Vagina (tissue), 2 donors: ENCODE measurements around the gene NADK2. TPM values are rescaled to one million over a fixed set of nuclear protein-coding genes. Genes with fewer than 3 reads are reported as not detected.
A peak's percentile ranks its signal among the peaks of the same experiment; 100 is the strongest.

Experiments
- DNase-seq, 2 donors: peaks; one replicate each; pipeline ENCODE4 v3.0.0-alpha.2; 2017; ENCODE audit errors: extremely low spot score in 2 of 2
- H3K27ac ChIP-seq: fragments of 200-600 bp; sonication (generic); one replicate; pipeline ENCODE4 v1.5.1; 2019
- H3K27me3 ChIP-seq: fragments of 200-600 bp; sonication (generic); one replicate; pipeline ENCODE4 v1.5.1; 2019
- H3K36me3 ChIP-seq, 2 donors: fragments of 200-600 bp; sonication (generic); one replicate each; pipeline ENCODE4 v1.5.1; 2017 to 2019
- H3K4me1 ChIP-seq: fragments of 200-600 bp; sonication (generic); one replicate; pipeline ENCODE4 v1.5.1; 2019
- H3K4me3 ChIP-seq, 2 donors: fragments of 200-600 bp; sonication (generic); 1 replicate in 1 of 2; 2 replicates in 1 of 2; pipeline ENCODE4 v1.5.1; 2016 to 2019
- H3K9me3 ChIP-seq: fragments of 200-600 bp; sonication (generic); one replicate; pipeline ENCODE4 v1.5.1; 2019
- POLR2A ChIP-seq, 2 donors: fragments of 450-650 bp; IDR thresholded peaks; one replicate each; pipeline ENCODE4 v1.6.1; 2017; ENCODE audit warnings: antibody characterized with exemption in 2 of 2, mild to moderate bottlenecking in 2 of 2, moderate library complexity in 2 of 2
- POLR2AphosphoS5 ChIP-seq, 2 donors: sonication (generic); formaldehyde crosslinking; IDR thresholded peaks; one replicate each; pipeline ENCODE4 v1.9.0; 2017; ENCODE audit warnings: antibody characterized with exemption in 2 of 2, mild to moderate bottlenecking in 2 of 2, low read depth in 1 of 2; ENCODE audit not compliant: insufficient read depth in 1 of 2
- intact Hi-C: fragments of 100-400 bp; cut with DNase I; formaldehyde crosslinking; loops from one replicate; pipeline ENCODE4 v1.15.1; 2023
- total RNA-seq: library from RNA; depleted of rRNA; stranded (reverse); fragments of >200 nt; gene quantifications from one replicate; pipeline ENCODE4 v1.2.3, GENCODE V29; 2016
- TF ChIP-seq, protein P1 (sequence below), 3 experiments: fragments of 450-650 bp in 2 of 3; fragments of 200-600 bp in 1 of 3; sonication (generic) in 1 of 3; IDR thresholded peaks; one replicate each; pipeline ENCODE4 v1.5.1; 2017 to 2019; ENCODE audit warnings: antibody characterized with exemption in 3 of 3, mild to moderate bottlenecking in 2 of 3, moderate library complexity in 2 of 3

The NADK2 gene
- total RNA-seq, 1 donor from 2014 or later: 9.6 TPM

DNA sequence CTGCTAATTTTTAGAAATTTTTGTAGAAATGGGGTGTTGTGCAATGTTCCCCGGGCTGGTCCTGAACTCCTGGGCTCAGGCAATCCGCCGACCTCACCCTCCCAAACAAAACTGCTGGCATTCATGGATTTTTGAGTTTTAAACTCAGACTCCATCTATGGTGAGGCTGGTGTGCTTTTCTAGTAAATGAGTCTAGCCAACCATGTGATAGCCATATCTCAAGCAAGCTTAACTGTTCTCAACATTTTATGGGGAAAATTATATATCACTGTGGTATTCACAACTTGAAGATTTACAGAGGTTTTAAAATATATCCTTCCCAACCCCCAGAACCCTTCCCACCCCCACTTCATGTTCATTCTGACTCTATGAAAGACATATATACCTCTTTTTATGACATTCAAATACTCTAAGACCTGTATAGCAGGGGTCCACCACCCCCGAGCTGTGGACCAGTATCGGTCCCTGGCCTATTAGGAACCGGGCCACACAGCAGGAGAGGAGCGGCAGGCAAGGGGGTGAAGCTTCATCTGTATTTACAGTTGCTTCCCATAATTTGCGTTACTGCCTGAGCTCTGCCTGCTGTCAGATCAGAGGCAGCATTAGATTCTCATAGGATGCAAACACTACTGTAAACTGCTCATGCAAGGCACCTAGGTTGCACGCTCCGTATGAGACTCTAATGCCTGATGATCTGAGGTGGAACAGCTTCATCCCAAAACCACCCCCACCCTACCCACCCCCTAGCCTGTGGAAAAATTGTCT lies 4.5 kb upstream of the NADK2 start:
- H3K4me1 ChIP-seq: peaks cover 8% of the 10 kb centered on the region
- H3K27me3 ChIP-seq: no peaks in the 10 kb centered on the region
- TF ChIP-seq, protein P1, sequence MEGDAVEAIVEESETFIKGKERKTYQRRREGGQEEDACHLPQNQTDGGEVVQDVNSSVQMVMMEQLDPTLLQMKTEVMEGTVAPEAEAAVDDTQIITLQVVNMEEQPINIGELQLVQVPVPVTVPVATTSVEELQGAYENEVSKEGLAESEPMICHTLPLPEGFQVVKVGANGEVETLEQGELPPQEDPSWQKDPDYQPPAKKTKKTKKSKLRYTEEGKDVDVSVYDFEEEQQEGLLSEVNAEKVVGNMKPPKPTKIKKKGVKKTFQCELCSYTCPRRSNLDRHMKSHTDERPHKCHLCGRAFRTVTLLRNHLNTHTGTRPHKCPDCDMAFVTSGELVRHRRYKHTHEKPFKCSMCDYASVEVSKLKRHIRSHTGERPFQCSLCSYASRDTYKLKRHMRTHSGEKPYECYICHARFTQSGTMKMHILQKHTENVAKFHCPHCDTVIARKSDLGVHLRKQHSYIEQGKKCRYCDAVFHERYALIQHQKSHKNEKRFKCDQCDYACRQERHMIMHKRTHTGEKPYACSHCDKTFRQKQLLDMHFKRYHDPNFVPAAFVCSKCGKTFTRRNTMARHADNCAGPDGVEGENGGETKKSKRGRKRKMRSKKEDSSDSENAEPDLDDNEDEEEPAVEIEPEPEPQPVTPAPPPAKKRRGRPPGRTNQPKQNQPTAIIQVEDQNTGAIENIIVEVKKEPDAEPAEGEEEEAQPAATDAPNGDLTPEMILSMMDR (IDR thresholded peaks at IDR 0.05): no peak
- no peak for TF ChIP-seq POLR2AphosphoS5 (IDR thresholded peaks at IDR 0.05; ENCODE audit: insufficient read depth in 1 of 2, low read depth in 1 of 2)
- no peak for TF ChIP-seq POLR2A (IDR thresholded peaks at IDR 0.05)
- H3K27ac ChIP-seq: no peak overlapping the region
- H3K4me3 ChIP-seq: no peak overlapping the region
- no peaks in the 10 kb centered on the region for H3K36me3 ChIP-seq
- H3K9me3 ChIP-seq: no peaks in the 10 kb centered on the region
- no peak for DNase-seq
- intact Hi-C loops: no loop called here

DNA sequence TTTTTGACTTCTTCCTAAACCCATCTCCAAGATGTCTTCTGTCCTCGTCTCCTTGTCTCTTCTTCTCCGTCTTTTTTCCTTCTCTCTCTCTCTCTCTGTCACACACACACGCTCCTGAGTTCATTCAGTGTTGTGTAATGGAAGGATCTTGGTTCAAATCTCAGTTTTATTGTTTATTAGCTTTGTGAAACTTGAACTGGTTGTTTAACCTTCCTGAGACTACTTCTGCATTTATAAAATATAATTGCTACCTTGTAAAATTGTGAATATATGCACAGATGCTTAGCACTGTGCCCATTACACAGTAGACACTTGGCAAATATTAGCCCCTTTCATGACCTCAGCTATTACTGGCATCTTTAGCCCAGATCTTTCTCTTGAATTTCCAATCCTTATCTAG lies 2.4 kb upstream of the NADK2 start:
- no peaks in the 10 kb centered on the region for H3K36me3 ChIP-seq
- DNase-seq: no peak
- intact Hi-C loops: loop anchor here (5.0 kb wide), 1 partner anchor 58 kb away; the partner anchor contains the start of gene RANBP3L
- H3K27me3 ChIP-seq: no peaks in the 10 kb centered on the region
- TF ChIP-seq POLR2AphosphoS5 (IDR thresholded peaks at IDR 0.05; ENCODE audit: insufficient read depth in 1 of 2, low read depth in 1 of 2) (no peak), POLR2A (IDR thresholded peaks at IDR 0.05) (no peak)
- TF ChIP-seq, protein P1 (IDR thresholded peaks at IDR 0.05): no peak
- peaks cover 26% of the 10 kb centered on the region for H3K4me1 ChIP-seq
- H3K27ac ChIP-seq: no peak overlapping the region
- H3K9me3 ChIP-seq: no peaks in the 10 kb centered on the region
- H3K4me3 ChIP-seq: no peak overlapping the region

DNA sequence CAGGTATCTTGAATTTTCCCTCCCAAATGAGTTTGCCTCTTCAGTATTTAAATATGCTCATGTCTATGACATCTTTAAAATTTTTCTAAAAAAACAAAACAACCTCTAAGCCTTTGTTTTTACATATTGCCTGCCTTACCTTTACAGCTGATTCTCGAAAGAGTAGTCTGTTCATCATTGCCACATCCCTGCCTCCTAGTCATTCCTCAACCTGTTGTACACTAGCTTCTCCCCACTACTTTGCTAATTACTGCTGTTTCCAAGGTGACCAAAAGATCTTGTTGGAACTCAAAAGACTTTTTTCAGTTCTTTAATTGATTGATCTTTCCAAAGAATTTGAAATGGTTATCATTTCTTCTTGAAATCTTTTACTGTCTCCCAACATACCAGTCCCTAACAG lies 1.9 kb upstream of the NADK2 start:
- H3K4me3 ChIP-seq: no peak overlapping the region
- no peaks in the 10 kb centered on the region for H3K27me3 ChIP-seq
- TF ChIP-seq POLR2A (IDR thresholded peaks at IDR 0.05) (no peak), POLR2AphosphoS5 (IDR thresholded peaks at IDR 0.05; ENCODE audit: insufficient read depth in 1 of 2, low read depth in 1 of 2) (no peak)
- TF ChIP-seq, protein P1 (IDR thresholded peaks at IDR 0.05): no peak
- DNase-seq: no peak
- H3K9me3 ChIP-seq: no peaks in the 10 kb centered on the region
- H3K36me3 ChIP-seq: no peaks in the 10 kb centered on the region
- H3K4me1 ChIP-seq: peaks cover 30% of the 10 kb centered on the region
- no peak overlapping the region for H3K27ac ChIP-seq
- intact Hi-C loops: loop anchor here (5.0 kb wide), 1 partner anchor 59 kb away; the partner anchor contains the start of gene RANBP3L

DNA sequence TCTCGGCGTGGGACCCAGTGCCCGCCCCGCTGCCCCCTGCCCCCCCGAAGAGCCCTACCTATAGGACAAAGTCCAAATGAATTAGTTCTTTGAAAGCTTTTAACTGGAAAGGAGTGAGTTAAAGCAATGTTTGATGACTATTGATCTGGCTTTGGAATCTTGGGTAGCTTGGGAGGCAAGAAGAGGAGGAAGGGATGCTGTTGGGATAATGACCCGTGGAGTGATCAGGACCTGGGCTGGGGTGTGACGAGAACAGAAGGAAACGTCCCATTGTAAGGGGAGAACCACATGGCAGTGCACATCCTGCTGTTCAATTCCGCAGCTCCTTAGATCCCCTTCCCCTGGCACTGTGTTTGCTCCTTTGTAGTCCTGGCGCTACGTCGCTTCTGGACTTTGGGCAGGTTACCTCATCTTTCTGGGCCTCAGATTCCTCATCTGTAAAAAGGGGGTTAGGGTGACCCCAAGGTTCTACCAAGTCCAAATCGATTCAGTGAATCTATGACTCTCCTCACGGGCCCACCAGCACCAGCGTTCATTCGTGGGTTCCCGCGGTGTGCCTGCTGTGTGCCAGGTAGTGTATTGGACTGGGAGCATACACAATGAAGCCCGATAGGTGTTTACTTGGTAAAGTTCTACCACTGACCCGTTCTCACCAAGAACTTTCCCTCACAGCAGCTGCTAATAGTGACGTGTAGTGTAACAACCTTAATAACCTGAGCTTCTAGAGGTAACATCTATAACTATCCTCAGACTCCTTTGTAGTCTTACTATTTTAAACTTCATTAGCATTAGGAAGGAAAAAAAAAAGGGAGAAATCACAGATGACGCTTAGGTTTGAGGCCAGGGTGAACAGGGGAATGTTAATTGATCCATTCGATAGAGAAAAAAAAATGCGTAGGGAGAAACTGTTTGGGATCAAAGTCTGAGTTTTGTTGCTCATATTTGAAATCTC lies 1.1 kb upstream of the NADK2 start:
- peak in 1 of 2 donors; percentile 87 for DNase-seq
- intact Hi-C loops: loop anchor here (5.0 kb wide), 1 partner anchor 59 kb away; the partner anchor contains the start of gene RANBP3L

More for the DNA sequence above, 1.1 kb upstream of the NADK2 start:
- no peaks in the 10 kb centered on the region for H3K36me3 ChIP-seq
- no peaks in the 10 kb centered on the region for H3K9me3 ChIP-seq
- H3K27ac ChIP-seq: peak overlapping the region; percentile 98
- H3K4me3 ChIP-seq: peak overlapping the region; percentile 94 to 97
- H3K27me3 ChIP-seq: no peaks in the 10 kb centered on the region
- no peak for TF ChIP-seq POLR2A (IDR thresholded peaks at IDR 0.05)
- no peak for TF ChIP-seq POLR2AphosphoS5 (IDR thresholded peaks at IDR 0.05; ENCODE audit: insufficient read depth in 1 of 2, low read depth in 1 of 2)
- TF ChIP-seq, protein P1 (IDR thresholded peaks at IDR 0.05): no peak
- peaks cover 38% of the 10 kb centered on the region for H3K4me1 ChIP-seq
